Measurements from ENCODE around the gene PTPRE. TPM values are rescaled to one million over a fixed set of nuclear protein-coding genes. Genes with fewer than 3 reads are reported as not detected.

Gene PTPRE
- total and polyA plus RNA-seq, 2 donors, result 12.3 to 15.2 TPM

DNA sequence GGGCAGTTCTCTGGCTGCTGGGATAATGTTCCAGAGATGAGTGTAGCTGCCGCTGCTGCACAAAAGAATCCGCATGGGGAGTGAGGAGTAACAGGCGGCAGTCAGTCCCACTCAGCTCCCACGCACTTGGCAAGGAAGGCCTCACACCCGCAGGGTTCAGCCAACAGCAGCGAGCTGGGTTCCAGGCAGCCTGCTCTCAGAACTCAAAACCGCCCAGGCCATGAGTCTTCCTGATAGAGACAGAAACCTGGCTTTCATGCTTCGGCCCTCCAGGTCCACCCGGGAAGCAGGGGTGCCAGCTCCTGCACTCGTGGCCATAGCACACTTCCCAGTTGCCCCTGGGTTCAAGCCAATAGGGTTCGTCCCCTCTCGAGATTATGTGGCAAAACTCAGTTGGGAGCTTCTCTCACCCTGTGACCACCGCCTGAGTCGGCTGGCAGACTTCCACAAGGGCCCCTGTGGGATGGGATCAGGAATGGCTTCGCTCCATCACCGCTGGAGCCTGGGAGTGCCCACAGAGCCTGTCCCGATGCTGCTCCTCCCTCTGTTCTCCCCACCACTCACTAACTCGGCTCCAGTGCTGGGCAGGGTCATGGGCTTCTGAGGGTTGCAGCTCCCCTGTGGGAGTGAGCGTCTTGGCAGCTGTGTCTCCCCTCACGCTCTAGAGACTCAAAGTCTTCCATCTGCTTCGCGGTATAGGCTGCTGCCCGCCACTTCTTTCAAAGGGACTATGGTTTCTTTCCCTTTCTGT is 34.7 kb upstream of the PTPRE start:
- WGBS, result 68% methylated on average over 23 of the region's 23 CpGs
- Histone ChIP-seq H3K4me1 (ENCODE audit: control insufficient read depth in 2 of 2, insufficient read depth in 2 of 2, low read length in 2 of 2) (peaks cover 19 to 37% of the 10 kb centered on the region in 2 donors), H3K4me3 (ENCODE audit: low read length in 2 of 2) (no peak overlapping the region), H3K36me3 (ENCODE audit: control insufficient read depth in 2 of 2, insufficient read depth in 2 of 2, low read length in 1 of 2) (no peaks in the 10 kb centered on the region), H3K27me3 (ENCODE audit: control insufficient read depth in 2 of 2, insufficient read depth in 1 of 2, low read length in 1 of 2) (peaks cover 0 to 2% of the 10 kb centered on the region in 2 donors), H3K27ac (ENCODE audit: low read depth in 1 of 2, low read length in 1 of 2) (no peak overlapping the region), H3K9me3 (ENCODE audit: control insufficient read depth in 2 of 2, insufficient read depth in 1 of 2, low read length in 1 of 2) (no peaks in the 10 kb centered on the region)
- peak in 3 of 9 donors; percentile 27 to 72 (median 32) for DNase-seq (ENCODE audit: low read depth in 6 of 9, low spot score in 9 of 9)

DNA sequence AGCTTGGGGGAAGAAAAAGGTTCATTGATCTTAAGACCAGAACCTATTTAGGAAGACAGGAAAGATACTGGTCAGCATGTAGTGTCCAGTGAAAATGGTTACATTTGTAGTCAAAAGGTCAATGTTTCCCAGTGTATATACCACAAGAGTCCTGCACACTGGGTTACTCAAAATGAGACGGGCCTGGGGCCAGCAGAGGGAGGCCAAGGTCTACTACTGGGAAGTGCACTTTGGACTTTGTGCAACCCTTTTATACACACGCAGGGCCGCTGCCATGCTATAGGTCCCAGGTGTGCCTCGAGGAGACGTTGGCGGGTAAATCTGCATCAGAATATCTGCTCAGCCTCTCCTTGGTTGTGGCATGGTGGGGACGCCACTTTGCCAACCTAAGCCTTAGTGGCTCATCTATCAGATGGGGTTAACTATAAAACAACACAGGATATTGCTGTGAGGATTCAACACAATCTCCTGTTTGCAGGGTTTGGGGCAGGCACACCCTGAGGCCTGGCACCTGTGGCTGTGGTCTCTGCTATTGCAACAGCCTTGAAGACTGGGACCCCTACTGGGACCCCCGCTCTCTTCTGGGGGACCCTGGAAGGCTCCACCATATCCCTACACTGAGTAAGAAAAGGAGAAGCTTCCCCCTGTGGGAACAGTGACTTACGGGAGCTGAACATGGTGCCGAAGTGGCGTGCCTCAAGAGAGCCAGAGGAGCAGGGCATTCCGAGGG is 33.9 kb upstream of the PTPRE start:
- Histone ChIP-seq H3K4me3 (ENCODE audit: low read length in 2 of 2) (no peak overlapping the region), H3K9me3 (ENCODE audit: control insufficient read depth in 2 of 2, insufficient read depth in 1 of 2, low read length in 1 of 2) (no peaks in the 10 kb centered on the region), H3K27ac (ENCODE audit: low read depth in 1 of 2, low read length in 1 of 2) (no peak overlapping the region), H3K27me3 (ENCODE audit: control insufficient read depth in 2 of 2, insufficient read depth in 1 of 2, low read length in 1 of 2) (peaks cover 0 to 2% of the 10 kb centered on the region in 2 donors), H3K36me3 (ENCODE audit: control insufficient read depth in 2 of 2, insufficient read depth in 2 of 2, low read length in 1 of 2) (no peaks in the 10 kb centered on the region), H3K4me1 (ENCODE audit: control insufficient read depth in 2 of 2, insufficient read depth in 2 of 2, low read length in 2 of 2) (peaks cover 19 to 37% of the 10 kb centered on the region in 2 donors)
- WGBS, result 51% methylated on average over 12 of the region's 12 CpGs
- DNase-seq (ENCODE audit: low read depth in 6 of 9, low spot score in 9 of 9), result peak in 2 of 9 donors; percentile 15 to 54

DNA sequence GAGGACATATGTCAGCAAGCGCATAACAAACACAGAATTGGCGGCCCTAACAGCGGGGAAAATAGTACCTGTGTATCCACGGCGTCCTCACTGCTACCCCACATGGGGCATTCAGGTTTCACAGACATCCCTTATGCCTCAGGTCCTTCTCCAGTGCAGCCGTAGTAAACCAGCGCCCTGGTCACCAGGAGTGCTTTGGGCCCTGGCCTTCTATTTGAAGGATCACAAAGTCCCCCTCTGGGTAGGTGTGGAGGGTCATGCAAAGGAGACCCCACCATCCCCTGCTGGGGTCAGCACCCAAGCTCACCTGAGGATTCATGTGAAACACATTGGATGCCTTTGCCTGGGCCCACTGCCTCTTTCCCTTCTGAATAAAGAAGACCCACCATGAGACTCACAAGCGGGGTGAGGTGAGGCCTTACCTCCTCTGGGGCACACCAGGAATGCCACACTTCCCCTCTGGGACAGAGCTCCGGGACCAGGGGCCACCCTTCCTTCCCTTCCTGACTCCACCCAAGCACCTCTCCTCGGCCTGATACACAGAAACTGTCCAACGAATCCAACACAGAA is 32.9 kb upstream of the PTPRE start:
- Histone ChIP-seq H3K27me3 (ENCODE audit: control insufficient read depth in 2 of 2, insufficient read depth in 1 of 2, low read length in 1 of 2) (peaks cover 0 to 2% of the 10 kb centered on the region in 2 donors), H3K4me1 (ENCODE audit: control insufficient read depth in 2 of 2, insufficient read depth in 2 of 2, low read length in 2 of 2) (peaks cover 19 to 37% of the 10 kb centered on the region in 2 donors), H3K9me3 (ENCODE audit: control insufficient read depth in 2 of 2, insufficient read depth in 1 of 2, low read length in 1 of 2) (no peaks in the 10 kb centered on the region), H3K36me3 (ENCODE audit: control insufficient read depth in 2 of 2, insufficient read depth in 2 of 2, low read length in 1 of 2) (no peaks in the 10 kb centered on the region), H3K4me3 (ENCODE audit: low read length in 2 of 2) (no peak overlapping the region), H3K27ac (ENCODE audit: low read depth in 1 of 2, low read length in 1 of 2) (no peak overlapping the region)
- DNase-seq (ENCODE audit: low read depth in 6 of 9, low spot score in 9 of 9), result no peak
- 88% methylated on average over 11 of the region's 11 CpGs for WGBS

DNA sequence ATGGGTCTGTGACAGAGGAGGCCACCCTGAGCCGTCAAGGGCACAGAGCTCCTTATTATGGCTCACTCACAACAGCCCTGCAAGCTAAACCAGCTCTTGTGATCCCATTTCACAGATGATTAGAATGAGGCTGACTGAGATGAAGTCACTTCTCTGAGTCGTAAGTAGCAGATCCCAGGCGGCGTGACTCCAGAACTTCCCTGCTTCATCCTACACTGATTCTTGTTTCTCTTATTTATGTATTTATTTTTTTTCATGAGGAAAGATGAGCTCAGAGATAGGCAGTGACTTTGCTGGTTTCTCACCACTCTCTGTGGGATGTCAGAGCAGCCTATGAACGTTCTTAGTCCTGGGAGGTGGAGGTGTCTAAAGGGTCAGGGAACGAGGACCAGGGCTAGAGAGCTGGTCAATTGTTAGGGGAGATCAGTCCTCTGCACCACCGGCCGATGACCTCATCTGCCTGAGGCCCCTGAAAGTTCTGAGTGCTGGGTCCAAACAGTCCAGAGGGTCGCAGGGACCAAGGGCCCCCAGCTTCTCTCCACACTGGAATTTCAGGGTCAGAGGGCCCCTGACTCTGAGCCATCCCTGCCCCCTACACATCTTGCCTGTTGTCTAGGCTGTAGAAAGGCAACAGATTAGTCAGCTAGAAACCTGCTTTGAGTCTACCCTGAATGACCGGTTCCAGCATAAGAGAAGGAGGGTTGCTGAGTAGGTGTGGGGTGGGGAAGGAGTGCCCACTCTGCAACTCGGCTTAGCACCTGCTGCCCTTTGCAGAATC is 32.0 kb upstream of the PTPRE start:
- DNase-seq (ENCODE audit: low read depth in 6 of 9, low spot score in 9 of 9), result no peak
- no peaks in the 10 kb centered on the region for H3K36me3 ChIP-seq (ENCODE audit: control insufficient read depth in 2 of 2, insufficient read depth in 2 of 2, low read length in 1 of 2)
- no peak overlapping the region for H3K27ac ChIP-seq (ENCODE audit: low read depth in 1 of 2, low read length in 1 of 2)
- WGBS, result 96% methylated on average over 11 of the region's 11 CpGs
- no peaks in the 10 kb centered on the region for H3K9me3 ChIP-seq (ENCODE audit: control insufficient read depth in 2 of 2, insufficient read depth in 1 of 2, low read length in 1 of 2)
- H3K27me3 ChIP-seq (ENCODE audit: control insufficient read depth in 2 of 2, insufficient read depth in 1 of 2, low read length in 1 of 2), result peaks cover 0 to 2% of the 10 kb centered on the region in 2 donors
- H3K4me1 ChIP-seq (ENCODE audit: control insufficient read depth in 2 of 2, insufficient read depth in 2 of 2, low read length in 2 of 2), result peaks cover 19 to 37% of the 10 kb centered on the region in 2 donors
- no peak overlapping the region for H3K4me3 ChIP-seq (ENCODE audit: low read length in 2 of 2)

DNA sequence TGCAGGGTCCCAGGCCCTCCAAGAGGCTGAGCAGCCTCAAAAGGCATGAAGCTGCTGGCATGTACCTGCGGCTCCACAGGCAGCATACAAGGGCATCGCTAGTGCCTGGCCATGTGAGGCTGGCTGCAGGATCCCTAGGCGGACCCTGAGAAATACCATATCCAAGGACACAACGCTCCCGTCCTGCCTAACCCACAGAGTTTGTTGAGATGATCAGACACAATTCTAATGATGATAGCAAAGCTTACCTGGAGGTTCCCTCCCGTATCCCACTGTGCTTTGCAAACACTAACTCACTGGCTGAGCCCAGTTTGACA is 31.5 kb upstream of the PTPRE start:
- Histone ChIP-seq H3K4me3 (ENCODE audit: low read length in 2 of 2) (no peak overlapping the region), H3K36me3 (ENCODE audit: control insufficient read depth in 2 of 2, insufficient read depth in 2 of 2, low read length in 1 of 2) (no peaks in the 10 kb centered on the region), H3K27me3 (ENCODE audit: control insufficient read depth in 2 of 2, insufficient read depth in 1 of 2, low read length in 1 of 2) (peaks cover 0 to 2% of the 10 kb centered on the region in 2 donors), H3K4me1 (ENCODE audit: control insufficient read depth in 2 of 2, insufficient read depth in 2 of 2, low read length in 2 of 2) (peaks cover 21 to 40% of the 10 kb centered on the region in 2 donors), H3K27ac (ENCODE audit: low read depth in 1 of 2, low read length in 1 of 2) (no peak overlapping the region), H3K9me3 (ENCODE audit: control insufficient read depth in 2 of 2, insufficient read depth in 1 of 2, low read length in 1 of 2) (no peaks in the 10 kb centered on the region)
- no peak for DNase-seq (ENCODE audit: low read depth in 6 of 9, low spot score in 9 of 9)
- WGBS, result 99% methylated on average over 6 of the region's 6 CpGs

DNA sequence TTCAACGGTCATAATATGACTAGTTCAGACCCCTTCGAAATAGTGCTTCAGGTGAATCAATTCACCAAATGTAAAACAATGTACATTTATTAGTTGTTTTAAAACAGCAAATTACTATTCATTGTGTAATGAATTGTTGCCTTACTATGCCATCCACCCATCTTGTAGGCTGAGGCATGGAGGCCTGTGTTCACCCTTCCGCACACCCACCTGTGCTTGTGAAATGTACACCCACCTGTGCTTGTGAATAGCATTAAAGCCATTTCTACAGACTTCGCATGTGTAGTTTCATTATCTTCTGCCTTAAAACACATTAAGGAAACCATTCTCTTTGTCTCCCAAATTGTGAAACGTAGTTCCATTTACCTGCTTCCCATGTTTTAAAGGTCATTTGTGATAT is 31.0 kb upstream of the PTPRE start:
- no peaks in the 10 kb centered on the region for H3K36me3 ChIP-seq (ENCODE audit: control insufficient read depth in 2 of 2, insufficient read depth in 2 of 2, low read length in 1 of 2)
- H3K9me3 ChIP-seq (ENCODE audit: control insufficient read depth in 2 of 2, insufficient read depth in 1 of 2, low read length in 1 of 2), result no peaks in the 10 kb centered on the region
- no peak for DNase-seq (ENCODE audit: low read depth in 6 of 9, low spot score in 9 of 9)
- H3K27me3 ChIP-seq (ENCODE audit: control insufficient read depth in 2 of 2, insufficient read depth in 1 of 2, low read length in 1 of 2), result peaks cover 0 to 2% of the 10 kb centered on the region in 2 donors
- H3K27ac ChIP-seq (ENCODE audit: low read depth in 1 of 2, low read length in 1 of 2), result no peak overlapping the region
- H3K4me3 ChIP-seq (ENCODE audit: low read length in 2 of 2), result no peak overlapping the region
- WGBS, result 95% methylated on average over 5 of the region's 5 CpGs
- peaks cover 24 to 41% of the 10 kb centered on the region in 2 donors for H3K4me1 ChIP-seq (ENCODE audit: control insufficient read depth in 2 of 2, insufficient read depth in 2 of 2, low read length in 2 of 2)

DNA sequence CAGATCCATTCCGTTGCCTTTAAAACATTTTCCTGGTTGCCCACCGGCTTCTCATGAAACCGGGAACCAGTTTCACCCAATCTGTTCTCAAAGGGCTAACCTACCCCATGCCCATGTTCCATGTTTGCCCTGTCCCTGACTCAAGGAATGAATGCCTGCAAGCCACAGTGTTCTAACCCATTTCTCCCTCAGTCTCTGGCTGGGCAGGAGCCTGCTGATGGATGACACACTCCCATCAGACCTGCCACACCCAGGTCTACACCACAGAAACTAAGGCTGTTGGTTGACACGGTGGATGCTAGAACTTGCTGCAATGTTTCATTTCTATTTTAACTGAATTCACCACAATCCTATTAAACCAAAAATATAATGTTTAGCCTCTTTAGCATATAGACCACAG is 29.8 kb upstream of the PTPRE start:
- Histone ChIP-seq H3K27ac (ENCODE audit: low read depth in 1 of 2, low read length in 1 of 2) (no peak overlapping the region), H3K4me1 (ENCODE audit: control insufficient read depth in 2 of 2, insufficient read depth in 2 of 2, low read length in 2 of 2) (peaks cover 21 to 33% of the 10 kb centered on the region in 2 donors), H3K36me3 (ENCODE audit: control insufficient read depth in 2 of 2, insufficient read depth in 2 of 2, low read length in 1 of 2) (no peaks in the 10 kb centered on the region), H3K4me3 (ENCODE audit: low read length in 2 of 2) (no peak overlapping the region), H3K27me3 (ENCODE audit: control insufficient read depth in 2 of 2, insufficient read depth in 1 of 2, low read length in 1 of 2) (no peaks in the 10 kb centered on the region), H3K9me3 (ENCODE audit: control insufficient read depth in 2 of 2, insufficient read depth in 1 of 2, low read length in 1 of 2) (no peaks in the 10 kb centered on the region)
- 96% methylated on average over 4 of the region's 4 CpGs for WGBS
- DNase-seq (ENCODE audit: low read depth in 6 of 9, low spot score in 9 of 9), result no peak

DNA sequence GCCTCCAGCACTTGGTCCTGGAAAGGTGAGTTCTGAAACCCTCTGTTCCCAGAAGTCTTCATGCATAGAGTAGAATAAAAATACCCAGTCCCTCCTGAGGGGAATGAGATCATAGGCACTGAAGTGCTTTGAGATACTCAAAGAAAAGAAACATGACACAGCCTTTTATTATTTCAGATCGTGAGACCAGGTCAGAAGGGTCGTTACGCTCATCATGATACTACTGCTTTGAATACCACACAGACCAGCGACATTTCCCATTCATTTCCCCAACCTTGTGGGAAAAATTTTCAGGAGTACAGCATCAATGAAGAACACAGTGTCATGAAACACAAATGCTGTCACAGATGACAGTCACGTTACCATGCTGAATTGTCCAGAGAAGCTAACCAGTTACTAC is 29.2 kb upstream of the PTPRE start:
- DNase-seq (ENCODE audit: low read depth in 6 of 9, low spot score in 9 of 9), result no peak
- no peak overlapping the region for H3K27ac ChIP-seq (ENCODE audit: low read depth in 1 of 2, low read length in 1 of 2)
- H3K36me3 ChIP-seq (ENCODE audit: control insufficient read depth in 2 of 2, insufficient read depth in 2 of 2, low read length in 1 of 2), result no peaks in the 10 kb centered on the region
- no peaks in the 10 kb centered on the region for H3K27me3 ChIP-seq (ENCODE audit: control insufficient read depth in 2 of 2, insufficient read depth in 1 of 2, low read length in 1 of 2)
- WGBS, result 88% methylated on average over 5 of the region's 5 CpGs
- no peak overlapping the region for H3K4me3 ChIP-seq (ENCODE audit: low read length in 2 of 2)
- H3K9me3 ChIP-seq (ENCODE audit: control insufficient read depth in 2 of 2, insufficient read depth in 1 of 2, low read length in 1 of 2), result no peaks in the 10 kb centered on the region
- peaks cover 20 to 28% of the 10 kb centered on the region in 2 donors for H3K4me1 ChIP-seq (ENCODE audit: control insufficient read depth in 2 of 2, insufficient read depth in 2 of 2, low read length in 2 of 2)

Data from thymus (tissue), 11 donors.